Measurements from ENCODE around the gene DTD1. TPM values are rescaled to one million over a fixed set of nuclear protein-coding genes. Genes with fewer than 3 reads are reported as not detected.

Gene DTD1
- total RNA-seq, 5 donors from 2014 or later (not counting 1 experiment from before 2014, with no cell fraction given), result 15.5 to 24.9 (median 22.0) TPM

DNA sequence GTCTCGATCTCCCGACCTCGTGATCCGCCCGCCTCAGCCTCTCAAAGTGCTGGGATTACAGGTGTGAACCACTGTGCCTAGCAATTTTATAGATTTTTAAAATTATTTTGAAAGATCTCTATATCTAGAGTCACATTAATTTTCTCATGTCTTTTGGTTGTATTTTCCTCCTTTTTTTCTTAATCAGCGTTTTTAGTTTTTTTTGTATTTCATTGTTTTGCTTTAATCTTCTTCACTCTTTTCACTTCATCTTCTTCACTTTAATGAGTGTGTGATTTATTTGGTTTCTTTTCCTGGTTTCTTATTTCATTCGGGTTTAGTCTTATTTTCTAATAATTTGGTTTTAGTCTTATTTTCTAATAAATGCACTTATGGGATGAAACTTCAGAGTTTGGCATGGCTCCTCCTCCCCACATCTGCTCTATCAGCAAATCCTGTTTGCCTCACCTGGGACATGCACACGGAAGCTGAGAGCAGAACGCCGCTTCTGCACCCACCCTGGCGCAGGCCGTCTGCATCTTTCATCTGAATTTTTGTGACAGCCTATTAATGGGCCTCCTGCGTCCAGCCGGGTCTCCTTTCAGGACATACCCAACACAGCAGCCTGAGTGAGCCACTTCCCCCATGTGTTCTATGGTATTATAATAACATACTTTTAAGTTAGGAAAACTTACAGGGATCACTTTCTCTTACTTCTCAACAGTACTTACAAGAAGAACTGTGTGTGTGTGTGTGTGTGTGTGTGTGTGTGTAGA, 35.5 kb downstream of the DTD1 start:
- no peak overlapping the region for H3K27ac Mint-ChIP-seq
- peaks cover 9% of the 10 kb centered on the region for H3K36me3 Mint-ChIP-seq
- ATAC-seq (replicated peaks in 1 of 4) (no peak), DNase-seq (no peak)
- H3K27me3 ChIP-seq (replicated peaks in 1 of 2; ENCODE audit: control insufficient read depth in 2 of 2, extremely low read depth in 1 of 2, insufficient read depth in 2 of 2, low read length in 1 of 2), result no peaks in the 10 kb centered on the region
- no peak overlapping the region for H3K27ac ChIP-seq (ENCODE audit: low read length)
- H3K4me3 ChIP-seq (ENCODE audit: control insufficient read depth in 1 of 2, extremely low read depth in 1 of 2, low read length in 1 of 2), result no peak overlapping the region
- no peaks in the 10 kb centered on the region for H3K4me1 ChIP-seq (ENCODE audit: control insufficient read depth in 1 of 2, extremely low read depth in 1 of 2, insufficient read depth in 2 of 2, low read length in 2 of 2)
- H3K4me1 Mint-ChIP-seq, result no peaks in the 10 kb centered on the region
- no peaks in the 10 kb centered on the region for H3K9me3 Mint-ChIP-seq
- no peaks in the 10 kb centered on the region for H3K9me3 ChIP-seq
- peaks cover 0 to 23% of the 10 kb centered on the region in 2 donors for H3K36me3 ChIP-seq (ENCODE audit: control insufficient read depth in 2 of 2, extremely low read depth in 1 of 2, insufficient read depth in 1 of 2, low read length in 1 of 2)
- ChIA-PET POLR2A (no interaction called here), CTCF (no interaction called here)
- H3K27me3 Mint-ChIP-seq, result no peaks in the 10 kb centered on the region
- no peak overlapping the region for H3K4me3 Mint-ChIP-seq
- WGBS (ENCODE audit: insufficient coverage), result 100% methylated on average over 4 of the region's 14 CpGs

GRCh38 chr20:18624948-18625347, 37.1 kb downstream of the DTD1 start:
- Histone ChIP-seq H3K36me3 (ENCODE audit: control insufficient read depth in 2 of 2, extremely low read depth in 1 of 2, insufficient read depth in 1 of 2, low read length in 1 of 2) (peaks cover 0 to 25% of the 10 kb centered on the region in 2 donors), H3K4me3 (ENCODE audit: control insufficient read depth in 1 of 2, extremely low read depth in 1 of 2, low read length in 1 of 2) (no peak overlapping the region), H3K27me3 (replicated peaks in 1 of 2; ENCODE audit: control insufficient read depth in 2 of 2, extremely low read depth in 1 of 2, insufficient read depth in 2 of 2, low read length in 1 of 2) (no peaks in the 10 kb centered on the region), H3K9me3 (no peaks in the 10 kb centered on the region), H3K4me1 (ENCODE audit: control insufficient read depth in 1 of 2, extremely low read depth in 1 of 2, insufficient read depth in 2 of 2, low read length in 2 of 2) (no peaks in the 10 kb centered on the region), H3K27ac (ENCODE audit: low read length) (no peak overlapping the region)
- peaks cover 19% of the 10 kb centered on the region for H3K36me3 Mint-ChIP-seq
- H3K27ac Mint-ChIP-seq, result no peak overlapping the region
- ChIA-PET CTCF (interaction anchor here in 1 of 2 donors (0.9 kb wide), 2 partner anchors 10 to 13 kb away, joined by 3 to 4 read pairs; no protein-coding TSS in a partner anchor), POLR2A (no interaction called here)
- no peak overlapping the region for H3K4me3 Mint-ChIP-seq
- H3K4me1 Mint-ChIP-seq, result no peaks in the 10 kb centered on the region
- ATAC-seq (replicated peaks in 1 of 4) (no peak), DNase-seq (no peak)
- H3K9me3 Mint-ChIP-seq, result no peaks in the 10 kb centered on the region
- WGBS (ENCODE audit: insufficient coverage), result 100% methylated on average over 2 of the region's 2 CpGs
- H3K27me3 Mint-ChIP-seq, result no peaks in the 10 kb centered on the region

GRCh38 chr20:18625907-18626655, 38.2 kb downstream of the DTD1 start:
- no peak overlapping the region for H3K4me3 Mint-ChIP-seq
- H3K27me3 Mint-ChIP-seq, result no peaks in the 10 kb centered on the region
- Histone ChIP-seq H3K27me3 (replicated peaks in 1 of 2; ENCODE audit: control insufficient read depth in 2 of 2, extremely low read depth in 1 of 2, insufficient read depth in 2 of 2, low read length in 1 of 2) (no peaks in the 10 kb centered on the region), H3K4me1 (ENCODE audit: control insufficient read depth in 1 of 2, extremely low read depth in 1 of 2, insufficient read depth in 2 of 2, low read length in 2 of 2) (no peaks in the 10 kb centered on the region), H3K36me3 (ENCODE audit: control insufficient read depth in 2 of 2, extremely low read depth in 1 of 2, insufficient read depth in 1 of 2, low read length in 1 of 2) (peaks cover 0 to 30% of the 10 kb centered on the region in 2 donors), H3K27ac (ENCODE audit: low read length) (no peak overlapping the region), H3K9me3 (no peaks in the 10 kb centered on the region), H3K4me3 (ENCODE audit: control insufficient read depth in 1 of 2, extremely low read depth in 1 of 2, low read length in 1 of 2) (no peak overlapping the region)
- no CpG with 5 or more reads among the region's 6 CpGs for WGBS (ENCODE audit: insufficient coverage)
- H3K9me3 Mint-ChIP-seq, result no peaks in the 10 kb centered on the region
- no peaks in the 10 kb centered on the region for H3K4me1 Mint-ChIP-seq
- H3K27ac Mint-ChIP-seq, result no peak overlapping the region
- CTCF ChIA-PET, result interaction anchor here in 1 of 2 donors (0.5 kb wide), 1 partner anchor 10 kb away, joined by 3 read pairs; no protein-coding TSS in a partner anchor
- peaks cover 24% of the 10 kb centered on the region for H3K36me3 Mint-ChIP-seq
- DNase-seq (no peak), ATAC-seq (replicated peaks in 1 of 4) (no peak)
- POLR2A ChIA-PET, result no interaction called here

GRCh38 chr20:18628330-18628920, 40.6 kb downstream of the DTD1 start:
- H3K36me3 Mint-ChIP-seq, result peaks cover 34% of the 10 kb centered on the region

DNA sequence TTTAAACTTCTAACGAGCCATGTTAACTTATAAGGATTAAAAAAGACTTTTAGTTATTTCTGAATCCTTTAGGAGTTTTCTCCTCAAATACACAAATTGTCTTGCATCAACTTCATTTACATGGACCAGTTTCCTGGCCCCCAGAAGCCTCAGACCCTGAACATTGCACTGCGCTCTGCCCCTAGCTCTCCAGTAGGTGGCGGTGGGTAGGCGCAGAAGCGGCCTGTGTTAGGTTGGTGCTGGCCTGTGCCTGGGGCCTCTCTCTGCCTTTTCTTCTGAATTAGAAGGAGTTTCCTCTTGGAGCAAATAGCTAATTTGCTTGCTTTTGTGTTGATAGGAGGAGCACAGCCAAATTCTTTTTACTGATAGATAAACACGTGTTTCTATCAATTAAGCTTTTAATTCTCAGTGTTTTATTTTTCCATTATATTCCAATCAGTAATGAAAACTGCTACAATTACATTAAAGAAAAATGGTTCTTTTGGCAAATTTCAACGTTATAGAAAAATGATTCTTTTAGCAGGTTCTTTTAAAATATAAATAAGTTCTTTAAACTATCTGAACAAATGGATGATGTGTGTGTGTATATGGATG, 44.4 kb downstream of the DTD1 start:
- DNase-seq (peak in 34 of 35 experiments; percentile 7 to 56 (median 31)), ATAC-seq (replicated peaks in 1 of 4) (peak; percentile 60 to 88 (median 76))
- CTCF ChIA-PET, result interaction anchor here (0.6 to 1.2 kb wide), 6 partner anchors 19 to 1030 kb away, joined by 3 to 7 read pairs (median 3); no protein-coding TSS in a partner anchor
- Histone ChIP-seq H3K9me3 (no peaks in the 10 kb centered on the region), H3K4me1 (ENCODE audit: control insufficient read depth in 1 of 2, extremely low read depth in 1 of 2, insufficient read depth in 2 of 2, low read length in 2 of 2) (no peaks in the 10 kb centered on the region), H3K4me3 (ENCODE audit: control insufficient read depth in 1 of 2, extremely low read depth in 1 of 2, low read length in 1 of 2) (no peak overlapping the region), H3K27ac (ENCODE audit: low read length) (no peak overlapping the region), H3K36me3 (ENCODE audit: control insufficient read depth in 2 of 2, extremely low read depth in 1 of 2, insufficient read depth in 1 of 2, low read length in 1 of 2) (peaks cover 0 to 18% of the 10 kb centered on the region in 2 donors), H3K27me3 (replicated peaks in 1 of 2; ENCODE audit: control insufficient read depth in 2 of 2, extremely low read depth in 1 of 2, insufficient read depth in 2 of 2, low read length in 1 of 2) (no peaks in the 10 kb centered on the region)
- H3K4me3 Mint-ChIP-seq, result no peak overlapping the region
- peaks cover 0 to under 1% (median 0%) of the 10 kb centered on the region in 3 donors for H3K4me1 Mint-ChIP-seq
- H3K27me3 Mint-ChIP-seq, result no peaks in the 10 kb centered on the region
- POLR2A ChIA-PET, result no interaction called here
- no peak overlapping the region for H3K27ac Mint-ChIP-seq
- WGBS (ENCODE audit: insufficient coverage), result 46% methylated on average over 4 of the region's 7 CpGs
- H3K36me3 Mint-ChIP-seq, result peaks cover 56% of the 10 kb centered on the region
- no peaks in the 10 kb centered on the region for H3K9me3 Mint-ChIP-seq

More at GRCh38 chr20:18628330-18628920, 40.6 kb downstream of the DTD1 start:
- H3K27me3 Mint-ChIP-seq, result no peaks in the 10 kb centered on the region
- peaks cover 0 to 30% of the 10 kb centered on the region in 2 donors for H3K36me3 ChIP-seq (ENCODE audit: control insufficient read depth in 2 of 2, extremely low read depth in 1 of 2, insufficient read depth in 1 of 2, low read length in 1 of 2)
- H3K9me3 ChIP-seq, result no peaks in the 10 kb centered on the region
- H3K4me1 ChIP-seq (ENCODE audit: control insufficient read depth in 1 of 2, extremely low read depth in 1 of 2, insufficient read depth in 2 of 2, low read length in 2 of 2), result no peaks in the 10 kb centered on the region
- WGBS (ENCODE audit: insufficient coverage), result 98% methylated on average over 4 of the region's 11 CpGs
- peak in 2 of 35 experiments; percentile 3 to 5 for DNase-seq
- POLR2A ChIA-PET, result no interaction called here
- H3K4me1 Mint-ChIP-seq, result no peaks in the 10 kb centered on the region
- H3K9me3 Mint-ChIP-seq, result no peaks in the 10 kb centered on the region
- H3K27me3 ChIP-seq (replicated peaks in 1 of 2; ENCODE audit: control insufficient read depth in 2 of 2, extremely low read depth in 1 of 2, insufficient read depth in 2 of 2, low read length in 1 of 2), result no peaks in the 10 kb centered on the region
- H3K4me3 ChIP-seq (ENCODE audit: control insufficient read depth in 1 of 2, extremely low read depth in 1 of 2, low read length in 1 of 2), result no peak overlapping the region
- no peak overlapping the region for H3K27ac ChIP-seq (ENCODE audit: low read length)
- CTCF ChIA-PET, result no interaction called here
- no peak overlapping the region for H3K27ac Mint-ChIP-seq
- no peak for ATAC-seq (replicated peaks in 1 of 4)
- H3K4me3 Mint-ChIP-seq, result no peak overlapping the region

DNA sequence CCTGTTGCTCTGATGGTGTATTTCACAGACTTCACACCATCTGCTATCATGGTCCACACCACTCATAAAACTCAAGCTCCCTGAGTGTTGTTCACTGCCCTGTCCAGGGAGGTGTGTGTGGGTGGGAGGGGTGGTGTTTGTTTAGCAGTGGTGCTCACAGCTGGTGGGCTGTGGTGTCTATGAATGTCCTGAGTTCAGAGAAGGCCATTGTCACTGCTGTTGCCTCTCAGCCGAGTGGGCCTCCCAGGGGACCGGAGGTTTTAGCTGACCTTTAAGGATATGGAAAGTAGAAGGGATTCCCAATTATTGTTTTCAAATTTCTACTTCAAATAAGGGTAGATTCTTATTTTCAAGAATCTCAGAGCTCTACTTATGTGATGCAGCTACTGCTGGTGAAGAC, 45.6 kb downstream of the DTD1 start:
- H3K27me3 Mint-ChIP-seq, result no peaks in the 10 kb centered on the region
- ATAC-seq (replicated peaks in 1 of 4) (no peak), DNase-seq (no peak)
- H3K4me3 Mint-ChIP-seq, result no peak overlapping the region
- H3K36me3 Mint-ChIP-seq, result peaks cover 58% of the 10 kb centered on the region
- no peaks in the 10 kb centered on the region for H3K9me3 ChIP-seq
- no CpG with 5 or more reads among the region's 2 CpGs for WGBS (ENCODE audit: insufficient coverage)
- H3K4me1 Mint-ChIP-seq, result peaks cover 0 to 4% (median 2%) of the 10 kb centered on the region in 3 donors
- no peaks in the 10 kb centered on the region for H3K9me3 Mint-ChIP-seq
- no peaks in the 10 kb centered on the region for H3K4me1 ChIP-seq (ENCODE audit: control insufficient read depth in 1 of 2, extremely low read depth in 1 of 2, insufficient read depth in 2 of 2, low read length in 2 of 2)
- CTCF ChIA-PET, result interaction anchor here in 1 of 2 donors (1.1 kb wide), 1 partner anchor 1029 kb away, joined by 3 read pairs; no protein-coding TSS in a partner anchor
- H3K36me3 ChIP-seq (ENCODE audit: control insufficient read depth in 2 of 2, extremely low read depth in 1 of 2, insufficient read depth in 1 of 2, low read length in 1 of 2), result peaks cover 0 to 11% of the 10 kb centered on the region in 2 donors
- H3K27ac ChIP-seq (ENCODE audit: low read length), result no peak overlapping the region
- H3K27ac Mint-ChIP-seq, result no peak overlapping the region
- POLR2A ChIA-PET, result no interaction called here
- no peaks in the 10 kb centered on the region for H3K27me3 ChIP-seq (replicated peaks in 1 of 2; ENCODE audit: control insufficient read depth in 2 of 2, extremely low read depth in 1 of 2, insufficient read depth in 2 of 2, low read length in 1 of 2)
- H3K4me3 ChIP-seq (ENCODE audit: control insufficient read depth in 1 of 2, extremely low read depth in 1 of 2, low read length in 1 of 2), result no peak overlapping the region

Measured in T-cell (primary cell).